Neural crest cell (in vitro differentiated cells): Measurements from ENCODE around the gene PSD4. TPM values are rescaled to one million over a fixed set of nuclear protein-coding genes. Genes with fewer than 3 reads are reported as not detected.

Experiments
- DNase-seq: peaks from one replicate; pipeline ENCODE4 v3.0.0; 2021; ENCODE audit warnings: low read depth, mixed read lengths, low spot score
- H3K27ac Mint-ChIP-seq: one replicate; pipeline ENCODE4 v1.8.0; 2021; ENCODE audit warnings: mild to moderate bottlenecking, mixed read lengths; ENCODE audit not compliant: unreplicated experiment
- H3K27me3 Mint-ChIP-seq: 2 replicates; pipeline ENCODE4 v1.8.0; 2021; ENCODE audit warnings: low read depth, mild to moderate bottlenecking, mixed read lengths
- H3K36me3 Mint-ChIP-seq: 2 replicates; pipeline ENCODE4 v1.8.0; 2021; ENCODE audit warnings: low read depth, mild to moderate bottlenecking, mixed read lengths
- H3K4me1 Mint-ChIP-seq: 2 replicates; pipeline ENCODE4 v1.8.0; 2021; ENCODE audit warnings: mixed read lengths
- H3K4me3 Mint-ChIP-seq: one replicate; pipeline ENCODE4 v1.8.0; 2021; ENCODE audit warnings: mild to moderate bottlenecking, mixed read lengths
- H3K9me3 Mint-ChIP-seq: 2 replicates; pipeline ENCODE4 v1.8.0; 2021; ENCODE audit warnings: mixed read lengths
- total RNA-seq: library from RNA; stranded (reverse); gene quantifications from 2 replicates; pipeline ENCODE4 v1.2.1, GENCODE V29; 2021
- TF ChIP-seq, protein P1 (sequence below): fragments of 200-600 bp; sonication (generic); conservative IDR thresholded peaks from 2 replicates; pipeline ENCODE4 v1.5.0; 2021; ENCODE audit warnings: antibody characterized with exemption, mild to moderate bottlenecking

PSD4 gene
- total RNA-seq, 1 donor from 2014 or later: 2.9 TPM

DNA sequence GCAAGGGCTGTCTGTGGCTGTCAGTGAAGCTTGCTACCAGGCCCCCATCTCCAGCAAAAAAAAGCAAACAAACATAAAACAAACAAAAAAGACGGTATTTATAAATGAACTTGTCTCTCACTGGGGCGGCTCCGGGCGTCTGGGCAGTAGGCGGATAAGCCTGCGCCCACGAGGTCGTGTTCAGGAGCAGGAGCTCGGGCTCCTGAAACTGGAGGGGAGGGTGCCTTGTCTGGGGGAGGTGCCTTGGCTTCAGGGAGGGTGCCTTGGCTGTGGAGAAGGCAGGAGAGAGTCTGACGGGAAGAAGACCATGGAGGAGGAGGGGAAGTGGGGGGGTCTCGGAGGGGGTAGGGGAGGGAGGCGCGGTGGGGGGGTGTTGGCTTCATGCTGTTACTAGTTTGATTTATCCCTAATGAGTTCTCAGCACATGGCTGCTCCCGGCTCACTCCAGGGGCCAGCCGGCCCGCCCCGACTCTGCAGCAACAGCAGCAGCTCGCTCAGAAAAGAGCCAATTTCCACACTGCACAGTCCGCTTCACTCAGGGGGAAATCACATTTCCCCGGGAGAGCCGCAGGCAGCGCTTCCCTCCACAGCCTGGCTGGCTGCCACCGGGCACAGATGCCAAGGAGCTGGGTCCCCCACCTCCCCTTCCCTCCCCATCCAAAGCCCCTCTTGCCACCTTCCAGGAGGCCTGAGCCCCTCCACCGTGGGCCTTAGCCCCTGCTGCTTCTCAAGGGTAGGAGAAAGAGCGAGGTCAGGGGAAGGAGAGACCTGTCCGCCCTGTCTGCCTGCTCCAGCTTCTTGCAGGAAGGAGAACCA is 38.7 kb downstream of the PSD4 start:
- H3K4me3 Mint-ChIP-seq: no peak overlapping the region
- peaks cover 33% of the 10 kb centered on the region for H3K4me1 Mint-ChIP-seq
- TF ChIP-seq, protein P1, sequence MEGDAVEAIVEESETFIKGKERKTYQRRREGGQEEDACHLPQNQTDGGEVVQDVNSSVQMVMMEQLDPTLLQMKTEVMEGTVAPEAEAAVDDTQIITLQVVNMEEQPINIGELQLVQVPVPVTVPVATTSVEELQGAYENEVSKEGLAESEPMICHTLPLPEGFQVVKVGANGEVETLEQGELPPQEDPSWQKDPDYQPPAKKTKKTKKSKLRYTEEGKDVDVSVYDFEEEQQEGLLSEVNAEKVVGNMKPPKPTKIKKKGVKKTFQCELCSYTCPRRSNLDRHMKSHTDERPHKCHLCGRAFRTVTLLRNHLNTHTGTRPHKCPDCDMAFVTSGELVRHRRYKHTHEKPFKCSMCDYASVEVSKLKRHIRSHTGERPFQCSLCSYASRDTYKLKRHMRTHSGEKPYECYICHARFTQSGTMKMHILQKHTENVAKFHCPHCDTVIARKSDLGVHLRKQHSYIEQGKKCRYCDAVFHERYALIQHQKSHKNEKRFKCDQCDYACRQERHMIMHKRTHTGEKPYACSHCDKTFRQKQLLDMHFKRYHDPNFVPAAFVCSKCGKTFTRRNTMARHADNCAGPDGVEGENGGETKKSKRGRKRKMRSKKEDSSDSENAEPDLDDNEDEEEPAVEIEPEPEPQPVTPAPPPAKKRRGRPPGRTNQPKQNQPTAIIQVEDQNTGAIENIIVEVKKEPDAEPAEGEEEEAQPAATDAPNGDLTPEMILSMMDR: no peak
- no peaks in the 10 kb centered on the region for H3K36me3 Mint-ChIP-seq
- no peaks in the 10 kb centered on the region for H3K9me3 Mint-ChIP-seq
- no peak overlapping the region for H3K27ac Mint-ChIP-seq
- no peak for DNase-seq
- no peaks in the 10 kb centered on the region for H3K27me3 Mint-ChIP-seq

DNA sequence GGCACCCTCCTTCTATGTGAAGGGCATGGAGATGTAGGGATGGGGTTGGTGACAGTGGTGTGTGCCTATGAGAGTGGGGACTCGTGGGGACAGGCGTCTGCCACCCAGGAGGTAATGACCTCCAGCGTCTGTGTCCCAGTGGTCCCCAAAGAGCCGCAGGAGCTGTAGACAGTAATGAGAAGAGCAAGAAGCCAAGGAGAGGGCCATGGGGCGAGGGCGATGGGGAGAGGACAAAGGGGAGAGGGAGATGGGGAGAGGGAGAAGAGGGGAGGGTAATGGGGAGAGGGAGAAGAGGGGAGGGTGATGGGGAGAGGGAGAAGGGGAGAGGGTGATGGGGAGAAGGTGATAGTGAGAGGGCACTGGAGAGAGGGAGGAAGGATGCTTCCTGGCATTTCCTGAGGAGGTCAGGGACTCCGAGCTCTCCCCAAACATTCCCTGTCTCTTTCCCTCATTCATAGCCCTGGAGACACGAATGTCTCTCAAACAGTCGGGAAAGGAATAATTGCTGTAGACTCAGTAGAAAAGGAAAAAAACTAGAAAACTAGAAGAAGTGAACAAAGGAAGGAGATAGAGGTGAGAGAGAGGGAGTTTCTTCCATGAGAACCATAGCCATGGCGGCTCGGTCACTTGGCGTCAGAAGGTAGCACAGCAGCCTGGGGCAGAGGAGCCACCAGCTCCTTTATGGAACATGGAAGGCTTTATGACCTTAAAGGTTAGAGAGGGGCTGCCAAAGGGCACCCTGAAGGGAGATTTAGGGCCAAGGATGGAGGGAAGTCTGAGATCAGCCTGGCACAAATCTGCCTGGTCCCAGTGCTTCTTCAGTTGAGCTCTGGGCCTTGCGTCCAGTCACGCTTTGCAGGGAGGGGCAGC is 39.5 kb downstream of the PSD4 start:
- no peak for DNase-seq
- TF ChIP-seq, protein P1: no peak
- Mint-ChIP-seq H3K4me3 (no peak overlapping the region), H3K9me3 (no peaks in the 10 kb centered on the region), H3K27ac (no peak overlapping the region), H3K4me1 (peaks cover 41% of the 10 kb centered on the region), H3K36me3 (no peaks in the 10 kb centered on the region), H3K27me3 (no peaks in the 10 kb centered on the region)

DNA sequence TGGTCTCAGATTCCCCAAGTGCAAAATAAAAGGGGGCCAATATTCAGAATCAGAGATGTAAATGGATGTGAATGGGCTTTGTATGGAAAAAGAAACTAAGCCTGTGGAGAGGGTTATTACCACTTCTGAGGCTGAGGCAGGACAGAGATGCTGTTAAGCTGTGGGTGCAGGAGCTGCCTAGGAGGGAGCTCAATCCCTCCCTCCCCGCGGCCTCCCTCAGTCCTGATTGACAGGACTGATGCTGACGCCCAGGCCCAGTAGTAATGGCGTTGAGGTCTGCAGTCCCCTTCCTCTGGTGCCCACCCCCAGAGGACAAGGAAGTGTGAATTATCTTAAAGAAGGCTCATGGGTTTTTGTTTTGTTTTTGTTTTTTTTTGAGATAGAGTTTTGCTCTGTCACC is 40.4 kb downstream of the PSD4 start:
- Mint-ChIP-seq H3K27me3 (no peaks in the 10 kb centered on the region), H3K9me3 (no peaks in the 10 kb centered on the region), H3K27ac (no peak overlapping the region), H3K4me3 (no peak overlapping the region), H3K4me1 (peaks cover 50% of the 10 kb centered on the region), H3K36me3 (no peaks in the 10 kb centered on the region)
- TF ChIP-seq, protein P1: no peak
- no peak for DNase-seq

DNA sequence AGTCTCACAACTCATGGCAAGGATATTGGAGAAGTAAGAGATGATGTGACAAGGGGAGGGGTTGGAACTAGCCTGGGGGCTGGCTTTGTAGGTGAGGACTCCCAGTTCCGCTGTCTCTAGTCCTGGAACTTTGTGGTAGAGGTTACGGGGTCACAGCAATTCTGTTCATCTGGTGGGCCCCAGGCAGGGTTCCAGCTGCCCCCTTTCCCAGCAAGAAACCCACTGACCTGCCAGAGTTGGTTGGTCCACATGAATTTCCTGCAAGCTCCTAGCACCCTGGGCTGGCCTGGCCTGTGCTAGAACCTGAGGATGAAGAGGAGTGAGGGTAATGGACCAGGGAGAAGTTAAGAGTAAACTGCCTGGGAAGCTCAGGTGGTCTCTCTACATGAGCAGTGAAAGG is 41.3 kb downstream of the PSD4 start:
- Mint-ChIP-seq H3K36me3 (no peaks in the 10 kb centered on the region), H3K9me3 (no peaks in the 10 kb centered on the region), H3K4me1 (peaks cover 58% of the 10 kb centered on the region), H3K27me3 (no peaks in the 10 kb centered on the region), H3K27ac (no peak overlapping the region), H3K4me3 (no peak overlapping the region)
- DNase-seq: no peak
- TF ChIP-seq, protein P1: no peak

DNA sequence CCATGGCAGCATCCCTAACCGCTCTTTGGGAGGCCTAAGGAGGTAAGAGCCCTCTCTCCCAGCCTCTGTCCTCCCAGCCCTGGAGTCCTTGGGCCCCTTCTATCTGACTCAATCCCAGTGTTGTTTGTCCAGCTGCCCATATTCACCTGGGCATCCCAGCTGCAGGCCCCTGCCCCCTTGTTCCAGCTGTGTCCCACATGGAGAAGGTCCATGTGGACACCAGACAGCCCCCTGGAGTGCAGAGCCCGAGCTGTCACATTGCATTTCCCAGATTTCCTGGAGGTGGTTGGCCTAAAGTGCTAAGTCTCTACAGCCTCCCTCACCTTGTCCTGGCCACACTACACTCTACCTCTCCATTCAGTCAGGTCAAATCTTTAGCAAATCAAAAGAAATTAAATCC is 42.5 kb downstream of the PSD4 start:
- no peak overlapping the region for H3K27ac Mint-ChIP-seq
- no peak for DNase-seq
- TF ChIP-seq, protein P1: no peak
- peaks cover 59% of the 10 kb centered on the region for H3K4me1 Mint-ChIP-seq
- H3K9me3 Mint-ChIP-seq: no peaks in the 10 kb centered on the region
- H3K4me3 Mint-ChIP-seq: no peak overlapping the region
- H3K36me3 Mint-ChIP-seq: no peaks in the 10 kb centered on the region
- H3K27me3 Mint-ChIP-seq: no peaks in the 10 kb centered on the region
